ENCODE results near the gene TSR2.
"Not testable (repeated sequence)": the region's sequence is repeated elsewhere in the genome, so short reads cannot be mapped to it uniquely, and the experiment has no call there.

TSR2 gene

GRCh38 chrX:54470054-54470760, 30.0 kb downstream of the TSR2 start:
- no peak for DNase-seq (ENCODE audit: insufficient read length, low spot score)
- no peak for FAIRE-seq

GRCh38 chrX:54473993-54474859, 34.0 kb downstream of the TSR2 start:
- FAIRE-seq (no peak), DNase-seq (ENCODE audit: insufficient read length, low spot score) (no peak)

GRCh38 chrX:54479136-54480111, 39.2 kb downstream of the TSR2 start:
- no peak for DNase-seq (ENCODE audit: insufficient read length, low spot score)
- FAIRE-seq, result no peak

GRCh38 chrX:54482839-54483593, 42.8 kb downstream of the TSR2 start:
- DNase-seq (ENCODE audit: insufficient read length, low spot score), result no peak
- no peak for FAIRE-seq

GRCh38 chrX:54483946-54484345, 43.7 kb downstream of the TSR2 start:
- DNase-seq (ENCODE audit: insufficient read length, low spot score) (no peak), FAIRE-seq (no peak)

GRCh38 chrX:54484666-54485065, 44.5 kb downstream of the TSR2 start:
- no peak for FAIRE-seq

GRCh38 chrX:54489819-54490218, 49.6 kb downstream of the TSR2 start:
- FAIRE-seq, result not testable (repeated sequence)

More at GRCh38 chrX:54484666-54485065, 44.5 kb downstream of the TSR2 start:
- no peak for DNase-seq (ENCODE audit: insufficient read length, low spot score)

GRCh38 chrX:54492340-54492739, 52.1 kb downstream of the TSR2 start:
- FAIRE-seq (no peak), DNase-seq (ENCODE audit: insufficient read length, low spot score) (no peak)

More at GRCh38 chrX:54489819-54490218, 49.6 kb downstream of the TSR2 start:
- not testable (repeated sequence) for DNase-seq (ENCODE audit: insufficient read length, low spot score)

- DNase-seq (ENCODE audit: insufficient read length, low spot score) (no peak), FAIRE-seq (no peak)
These were observed 54.2 kb downstream of the TSR2 start for GRCh38 chrX:54494166-54494988.

Data from HTR-8/SVneo (cell line).